ENCODE data around the gene RFNG.

RFNG gene

GRCh38 chr17:82000803-82001570 lies 50.6 kb downstream of the RFNG start:
- CTCF ChIA-PET = interaction anchor here (0.9 kb wide), 1 partner anchor 10 kb away, joined by 3 read pairs; no protein-coding TSS in a partner anchor
- WGBS (ENCODE audit: insufficient coverage) = 97% methylated on average over 26 of the region's 32 CpGs

GRCh38 chr17:81999976-82000802 lies 51.4 kb downstream of the RFNG start:
- no peak overlapping the region for H3K4me3 ChIP-seq (ENCODE audit: control insufficient read depth in 1 of 7, extremely low read depth in 1 of 7, insufficient read depth in 4 of 7, low read depth in 2 of 7, low read length in 6 of 7)

More at GRCh38 chr17:82000803-82001570, 50.6 kb downstream of the RFNG start:
- no peak for DNase-seq
- peaks cover 0 to 6% (median 0%) of the 10 kb centered on the region in 4 experiments for H3K4me1 ChIP-seq (ENCODE audit: control extremely low read depth in 1 of 4, control insufficient read depth in 4 of 4, insufficient read depth in 4 of 4, low read length in 3 of 4)
- H3K27ac ChIP-seq (ENCODE audit: insufficient read depth in 1 of 2, low read depth in 1 of 2, low read length in 2 of 2, poor library complexity in 1 of 2, severe bottlenecking in 2 of 2) = no peak overlapping the region
- H3K27me3 ChIP-seq (replicated peaks in 2 of 5; ENCODE audit: control insufficient read depth in 4 of 5, insufficient read depth in 5 of 5, low read length in 4 of 5) = no peaks in the 10 kb centered on the region
- POLR2A ChIA-PET = no interaction called here
- H3K9me3 ChIP-seq (ENCODE audit: control extremely low read depth in 1 of 5, control insufficient read depth in 4 of 5, insufficient read depth in 2 of 5, low read depth in 1 of 5, low read length in 4 of 5) = no peaks in the 10 kb centered on the region
- peaks cover 0 to 10% (median 3%) of the 10 kb centered on the region in 4 experiments for H3K36me3 ChIP-seq (ENCODE audit: control insufficient read depth in 4 of 4, insufficient read depth in 4 of 4, low read length in 3 of 4)
- H3K4me3 ChIP-seq (ENCODE audit: control insufficient read depth in 1 of 7, extremely low read depth in 1 of 7, insufficient read depth in 4 of 7, low read depth in 2 of 7, low read length in 6 of 7) = no peak overlapping the region

GRCh38 chr17:81999587-81999975 lies 52.0 kb downstream of the RFNG start:
- Histone ChIP-seq H3K4me3 (ENCODE audit: control insufficient read depth in 1 of 7, extremely low read depth in 1 of 7, insufficient read depth in 4 of 7, low read depth in 2 of 7, low read length in 6 of 7) (no peak overlapping the region), H3K4me1 (ENCODE audit: control extremely low read depth in 1 of 4, control insufficient read depth in 4 of 4, insufficient read depth in 4 of 4, low read length in 3 of 4) (no peaks in the 10 kb centered on the region), H3K27me3 (replicated peaks in 2 of 5; ENCODE audit: control insufficient read depth in 4 of 5, insufficient read depth in 5 of 5, low read length in 4 of 5) (no peaks in the 10 kb centered on the region), H3K9me3 (ENCODE audit: control extremely low read depth in 1 of 5, control insufficient read depth in 4 of 5, insufficient read depth in 2 of 5, low read depth in 1 of 5, low read length in 4 of 5) (no peaks in the 10 kb centered on the region), H3K27ac (ENCODE audit: insufficient read depth in 1 of 2, low read depth in 1 of 2, low read length in 2 of 2, poor library complexity in 1 of 2, severe bottlenecking in 2 of 2) (no peak overlapping the region), H3K36me3 (ENCODE audit: control insufficient read depth in 4 of 4, insufficient read depth in 4 of 4, low read length in 3 of 4) (peaks cover 0 to 10% (median 3%) of the 10 kb centered on the region in 4 experiments)
- DNase-seq = no peak
- ChIA-PET POLR2A (no interaction called here), CTCF (no interaction called here)
- 100% methylated on average over 2 of the region's 12 CpGs for WGBS (ENCODE audit: insufficient coverage)

More at GRCh38 chr17:81999976-82000802, 51.4 kb downstream of the RFNG start:
- H3K36me3 ChIP-seq (ENCODE audit: control insufficient read depth in 4 of 4, insufficient read depth in 4 of 4, low read length in 3 of 4) = peaks cover 0 to 10% (median 3%) of the 10 kb centered on the region in 4 experiments
- H3K27ac ChIP-seq (ENCODE audit: insufficient read depth in 1 of 2, low read depth in 1 of 2, low read length in 2 of 2, poor library complexity in 1 of 2, severe bottlenecking in 2 of 2) = no peak overlapping the region
- no peaks in the 10 kb centered on the region for H3K27me3 ChIP-seq (replicated peaks in 2 of 5; ENCODE audit: control insufficient read depth in 4 of 5, insufficient read depth in 5 of 5, low read length in 4 of 5)
- no peak for DNase-seq
- peaks cover 0 to 4% (median 0%) of the 10 kb centered on the region in 4 experiments for H3K4me1 ChIP-seq (ENCODE audit: control extremely low read depth in 1 of 4, control insufficient read depth in 4 of 4, insufficient read depth in 4 of 4, low read length in 3 of 4)
- ChIA-PET POLR2A (no interaction called here), CTCF (no interaction called here)
- H3K9me3 ChIP-seq (ENCODE audit: control extremely low read depth in 1 of 5, control insufficient read depth in 4 of 5, insufficient read depth in 2 of 5, low read depth in 1 of 5, low read length in 4 of 5) = no peaks in the 10 kb centered on the region
- WGBS (ENCODE audit: insufficient coverage) = 92% methylated on average over 32 of the region's 36 CpGs

- CTCF ChIA-PET = no interaction called here
- no peak for DNase-seq
- POLR2A ChIA-PET = interaction anchor here (0.6 kb wide), 1 partner anchor 921 kb away, joined by 5 read pairs; no protein-coding TSS in a partner anchor
- Histone ChIP-seq H3K4me1 (ENCODE audit: control extremely low read depth in 1 of 4, control insufficient read depth in 4 of 4, insufficient read depth in 4 of 4, low read length in 3 of 4) (no peaks in the 10 kb centered on the region), H3K4me3 (ENCODE audit: control insufficient read depth in 1 of 7, extremely low read depth in 1 of 7, insufficient read depth in 4 of 7, low read depth in 2 of 7, low read length in 6 of 7) (no peak overlapping the region), H3K27me3 (replicated peaks in 2 of 5; ENCODE audit: control insufficient read depth in 4 of 5, insufficient read depth in 5 of 5, low read length in 4 of 5) (no peaks in the 10 kb centered on the region), H3K36me3 (ENCODE audit: control insufficient read depth in 4 of 4, insufficient read depth in 4 of 4, low read length in 3 of 4) (peaks cover 0 to 11% (median 3%) of the 10 kb centered on the region in 4 experiments), H3K27ac (ENCODE audit: insufficient read depth in 1 of 2, low read depth in 1 of 2, low read length in 2 of 2, poor library complexity in 1 of 2, severe bottlenecking in 2 of 2) (no peak overlapping the region), H3K9me3 (ENCODE audit: control extremely low read depth in 1 of 5, control insufficient read depth in 4 of 5, insufficient read depth in 2 of 5, low read depth in 1 of 5, low read length in 4 of 5) (no peaks in the 10 kb centered on the region)
- 95% methylated on average over 7 of the region's 14 CpGs for WGBS (ENCODE audit: insufficient coverage)
These were observed 52.7 kb downstream of the RFNG start for GRCh38 chr17:81998691-81999438.

- no peak for DNase-seq
- no peaks in the 10 kb centered on the region for H3K9me3 ChIP-seq (ENCODE audit: control extremely low read depth in 1 of 5, control insufficient read depth in 4 of 5, insufficient read depth in 2 of 5, low read depth in 1 of 5, low read length in 4 of 5)
- peaks cover 0 to 14% (median 3%) of the 10 kb centered on the region in 4 experiments for H3K36me3 ChIP-seq (ENCODE audit: control insufficient read depth in 4 of 4, insufficient read depth in 4 of 4, low read length in 3 of 4)
- ChIA-PET POLR2A (interaction anchor here (0.6 kb wide), 1 partner anchor 921 kb away, joined by 5 read pairs; no protein-coding TSS in a partner anchor), CTCF (no interaction called here)
- H3K27ac ChIP-seq (ENCODE audit: insufficient read depth in 1 of 2, low read depth in 1 of 2, low read length in 2 of 2, poor library complexity in 1 of 2, severe bottlenecking in 2 of 2) = no peak overlapping the region
- no peaks in the 10 kb centered on the region for H3K27me3 ChIP-seq (replicated peaks in 2 of 5; ENCODE audit: control insufficient read depth in 4 of 5, insufficient read depth in 5 of 5, low read length in 4 of 5)
- no peak overlapping the region for H3K4me3 ChIP-seq (ENCODE audit: control insufficient read depth in 1 of 7, extremely low read depth in 1 of 7, insufficient read depth in 4 of 7, low read depth in 2 of 7, low read length in 6 of 7)
- WGBS (ENCODE audit: insufficient coverage) = 98% methylated on average over 5 of the region's 7 CpGs
- H3K4me1 ChIP-seq (ENCODE audit: control extremely low read depth in 1 of 4, control insufficient read depth in 4 of 4, insufficient read depth in 4 of 4, low read length in 3 of 4) = no peaks in the 10 kb centered on the region
These were observed 53.4 kb downstream of the RFNG start for GRCh38 chr17:81998212-81998611.
